GM21529 (cell line): ENCODE results near the gene ARRDC2.
A peak's percentile ranks its signal among the peaks of the same experiment; 100 is the strongest.
"Not testable (repeated sequence)": the region's sequence is repeated elsewhere in the genome, so short reads cannot be mapped to it uniquely, and the experiment has no call there.

Experiments used
- ATAC-seq: cut with Tn5 transposase; IDR thresholded peaks from one replicate; pipeline ENCODE4 v1.9.1; 2021; ENCODE audit not compliant: unreplicated experiment

The ARRDC2 gene

GRCh38 chr19:18016209-18016910 lies 8.4 kb downstream of the ARRDC2 start:
- no peak for ATAC-seq

GRCh38 chr19:18017275-18018083 lies 9.5 kb downstream of the ARRDC2 start:
- no peak for ATAC-seq

GRCh38 chr19:18020212-18021085 lies 12.5 kb downstream of the ARRDC2 start:
- ATAC-seq = no peak

GRCh38 chr19:18021121-18021755 lies 13.3 kb downstream of the ARRDC2 start:
- ATAC-seq = no peak

GRCh38 chr19:18023622-18024251 lies 15.8 kb downstream of the ARRDC2 start:
- ATAC-seq = no peak

- no peak for ATAC-seq
Observed at GRCh38 chr19:18027151-18027550, 19.2 kb downstream of the ARRDC2 start.

- no peak for ATAC-seq
Observed at GRCh38 chr19:18029617-18030338, 21.8 kb downstream of the ARRDC2 start.

GRCh38 chr19:18031401-18031800 lies 23.4 kb downstream of the ARRDC2 start:
- ATAC-seq = not testable (repeated sequence)

GRCh38 chr19:18032102-18032501 lies 24.1 kb downstream of the ARRDC2 start:
- ATAC-seq = not testable (repeated sequence)

- ATAC-seq = no peak
Observed at GRCh38 chr19:18041054-18041453, 33.1 kb downstream of the ARRDC2 start.

- no peak for ATAC-seq
Observed at GRCh38 chr19:18043676-18044075, 35.7 kb downstream of the ARRDC2 start.

- ATAC-seq = peak; percentile 90
Observed at GRCh38 chr19:18044825-18045304, 36.9 kb downstream of the ARRDC2 start.

- peak; percentile 12 for ATAC-seq
Observed at GRCh38 chr19:18045307-18046050, 37.5 kb downstream of the ARRDC2 start.

- no peak for ATAC-seq
Observed at GRCh38 chr19:18046059-18046718, 38.2 kb downstream of the ARRDC2 start.

GRCh38 chr19:18049385-18049784 lies 41.4 kb downstream of the ARRDC2 start:
- ATAC-seq = no peak

- ATAC-seq = no peak
Observed at GRCh38 chr19:18051887-18052286, 43.9 kb downstream of the ARRDC2 start.

GRCh38 chr19:18053576-18054219 lies 45.7 kb downstream of the ARRDC2 start:
- ATAC-seq = no peak

GRCh38 chr19:18055967-18056366 lies 48.0 kb downstream of the ARRDC2 start:
- ATAC-seq = no peak
